ENCODE results near the gene FAXDC2. TPM values are rescaled to one million over a fixed set of nuclear protein-coding genes. Genes with fewer than 3 reads are reported as not detected.

FAXDC2 gene
- total and polyA plus RNA-seq, 9 of the 15 experiments (the other 6 are each of a cell fraction or from before 2014, with no cell fraction given) = 2.4 to 30.0 (median 9.9) TPM

DNA sequence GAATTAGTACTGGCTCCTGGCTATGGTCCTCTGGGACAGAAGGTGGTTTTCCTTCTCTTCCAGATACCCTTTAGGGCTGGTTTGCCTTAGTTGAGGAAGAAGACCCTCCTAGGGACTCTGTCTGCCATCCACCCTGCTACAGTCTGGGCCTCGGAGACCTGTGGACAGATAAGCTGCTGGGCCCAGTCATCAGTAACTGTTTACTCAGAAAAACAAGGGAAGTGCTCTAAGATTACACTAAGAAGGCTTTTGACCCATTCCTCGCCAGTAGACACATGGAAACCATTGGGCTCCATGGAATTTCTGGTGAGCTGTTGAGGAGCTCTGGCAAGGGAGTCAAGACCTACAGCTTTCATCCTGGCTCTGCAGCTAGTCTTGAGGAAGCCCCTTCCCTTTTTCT is 64.0 kb downstream of the FAXDC2 start (continued):
- TF ChIP-seq ZNF707 (CRISPR knock-in tag; conservative IDR thresholded peaks at IDR 0.05) = no peak
- no peak for TF ChIP-seq FOS (IDR thresholded peaks at IDR 0.05; ENCODE audit: extremely low read depth, insufficient read length)
- TF ChIP-seq MTA3 (IDR thresholded peaks at IDR 0.05; ENCODE audit: borderline replicate concordance) = no peak
- TF ChIP-seq MEIS2 (IDR thresholded peaks at IDR 0.05; ENCODE audit: partially characterized antibody) = peak; percentile 8
- no peak for TF ChIP-seq PCBP1 (IDR thresholded peaks at IDR 0.05; ENCODE audit: low read depth, low read length, poor library complexity, severe bottlenecking)
- TF ChIP-seq ZSCAN32 (CRISPR knock-in tag; IDR thresholded peaks at IDR 0.05) = no peak
- TF ChIP-seq NR3C1 (CRISPR knock-in tag; IDR thresholded peaks at IDR 0.05) = no peak
- TF ChIP-seq ZNF780A (CRISPR knock-in tag; IDR thresholded peaks at IDR 0.05) = no peak
- no peak for TF ChIP-seq ZBED1 (IDR thresholded peaks at IDR 0.05)
- peak in 1 of 2 experiments; percentile 35; a peak in 1 of 4 replicates for TF ChIP-seq RCOR1 (IDR thresholded peaks at IDR 0.05; ENCODE audit: borderline replicate concordance in 1 of 2, low read depth in 2 of 2, low read length in 2 of 2)
- peak; percentile 51; the same call in 1 of the 2 replicates for TF ChIP-seq SMARCA4 (IDR thresholded peaks at IDR 0.05)
- TF ChIP-seq, protein P1, sequence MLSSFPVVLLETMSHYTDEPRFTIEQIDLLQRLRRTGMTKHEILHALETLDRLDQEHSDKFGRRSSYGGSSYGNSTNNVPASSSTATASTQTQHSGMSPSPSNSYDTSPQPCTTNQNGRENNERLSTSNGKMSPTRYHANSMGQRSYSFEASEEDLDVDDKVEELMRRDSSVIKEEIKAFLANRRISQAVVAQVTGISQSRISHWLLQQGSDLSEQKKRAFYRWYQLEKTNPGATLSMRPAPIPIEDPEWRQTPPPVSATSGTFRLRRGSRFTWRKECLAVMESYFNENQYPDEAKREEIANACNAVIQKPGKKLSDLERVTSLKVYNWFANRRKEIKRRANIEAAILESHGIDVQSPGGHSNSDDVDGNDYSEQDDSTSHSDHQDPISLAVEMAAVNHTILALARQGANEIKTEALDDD (IDR thresholded peaks at IDR 0.05) = 0 out of 2 replicates have a peak, but pooled peaks have one; percentile 38
- no peak for TF ChIP-seq KDM5B (IDR thresholded peaks at IDR 0.05; ENCODE audit: insufficient replicate concordance, low read depth, low read length)

Measured in K562 (cell line).